ENCODE measurements around the gene BRK1. TPM values are rescaled to one million over a fixed set of nuclear protein-coding genes. Genes with fewer than 3 reads are reported as not detected.
A peak's percentile ranks its signal among the peaks of the same experiment; 100 is the strongest.
"Not testable (repeated sequence)": the region's sequence is repeated elsewhere in the genome, so short reads cannot be mapped to it uniquely, and the experiment has no call there.

BRK1 gene
- total RNA-seq, result 82.6 TPM
- long read RNA-seq, transcript BRK1-201 (3 exons, 1,233 nt), result major isoform, 90 of 97 reads
- long read RNA-seq, partial matches to known transcripts, result 1 of 97 reads
- long read RNA-seq, other reads (novel, unspliced or antisense), result 6 of 97 reads

DNA sequence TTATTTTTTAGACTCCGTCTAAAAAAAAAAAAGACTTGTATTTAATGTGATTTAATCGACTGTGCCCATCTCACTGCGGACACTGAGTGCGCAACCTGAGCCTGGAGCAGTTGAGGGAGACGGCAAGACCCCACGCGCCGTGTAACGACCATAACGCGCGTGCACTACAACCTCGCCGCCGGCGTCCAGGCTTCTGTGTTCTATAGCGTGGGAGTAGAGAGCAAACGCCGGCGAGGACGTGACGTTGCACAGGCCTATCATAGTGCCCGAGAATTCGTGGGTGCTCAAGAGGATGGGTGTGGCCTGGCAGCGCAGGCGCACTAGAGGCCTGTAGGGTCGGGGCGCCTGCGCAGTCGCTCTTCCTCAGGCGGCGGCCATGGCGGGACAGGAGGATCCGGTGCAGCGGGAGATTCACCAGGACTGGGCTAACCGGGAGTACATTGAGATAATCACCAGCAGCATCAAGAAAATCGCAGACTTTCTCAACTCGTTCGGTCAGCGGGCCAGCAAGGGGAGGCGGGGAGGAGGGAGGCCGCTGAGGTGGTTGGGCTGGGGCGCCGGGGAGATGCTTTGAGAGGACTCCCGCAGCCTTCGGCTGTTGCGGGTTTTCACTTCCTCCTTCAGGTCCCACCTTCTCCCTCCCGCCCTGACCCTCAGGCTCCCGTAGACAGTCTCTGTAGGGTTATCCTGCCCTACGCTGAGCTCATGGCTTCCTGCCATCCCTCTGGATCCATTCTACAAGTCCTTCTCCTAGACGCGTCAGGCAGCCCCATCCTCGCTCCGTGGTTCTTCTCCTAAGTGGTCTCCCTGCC is at the start of gene BRK1:
BRK1 (plus strand) TSS at position 350 of the 812 bp plus-strand sequence; CDS start at position 377, 27 bp downstream.
- peak; percentile 97 for DNase-seq (ENCODE audit: low spot score)
- intact Hi-C loops (cut with DNase I), result loop anchor here (2.0 to 5.0 kb wide), 3 partner anchors 27 to 108 kb away; partner anchors contain the start of gene FANCD2

DNA sequence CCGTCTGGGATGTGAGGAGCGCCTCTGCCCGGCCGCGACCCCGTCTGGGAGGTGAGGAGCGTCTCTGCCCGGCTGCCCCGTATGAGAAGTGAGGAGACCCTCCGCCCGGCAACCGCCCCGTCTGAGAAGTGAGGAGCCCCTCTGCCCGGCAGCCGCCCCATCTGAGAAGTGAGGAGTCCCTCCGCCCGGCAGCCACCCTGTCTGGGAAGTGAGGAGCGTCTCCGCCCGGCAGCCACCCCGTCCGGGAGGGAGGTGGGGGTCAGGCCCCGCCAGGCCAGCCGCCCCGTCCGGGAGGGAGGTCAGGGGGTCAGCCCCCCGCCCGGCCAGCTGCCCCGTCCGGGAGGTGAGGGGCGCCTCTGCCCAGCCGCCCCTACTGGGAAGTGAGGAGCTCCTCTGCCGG is 45.4 kb upstream of the BRK1 start:
- intact Hi-C loops (cut with DNase I); DNase-seq (ENCODE audit: low spot score): not testable (repeated sequence)

DNA sequence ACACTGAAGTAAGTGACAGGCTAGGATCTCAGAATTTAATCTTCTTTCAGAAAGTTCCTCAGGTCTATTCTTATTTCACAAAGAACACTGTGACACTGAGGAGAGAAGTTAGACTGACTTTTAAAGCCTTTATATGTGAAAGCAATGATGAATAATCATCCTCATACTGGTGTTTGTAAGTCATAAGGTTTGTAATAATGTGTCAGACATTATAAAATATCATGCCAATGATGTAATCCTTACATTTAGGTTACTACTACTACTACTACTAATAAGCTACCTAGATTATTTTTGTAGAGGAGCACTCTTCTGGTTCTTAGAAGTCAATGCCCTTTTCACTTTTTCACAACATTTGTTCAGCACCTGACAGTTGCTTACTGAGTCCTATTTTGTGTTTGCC is 40.8 kb upstream of the BRK1 start:
- intact Hi-C loops (cut with DNase I), result no loop called here
- DNase-seq (ENCODE audit: low spot score), result no peak

DNA sequence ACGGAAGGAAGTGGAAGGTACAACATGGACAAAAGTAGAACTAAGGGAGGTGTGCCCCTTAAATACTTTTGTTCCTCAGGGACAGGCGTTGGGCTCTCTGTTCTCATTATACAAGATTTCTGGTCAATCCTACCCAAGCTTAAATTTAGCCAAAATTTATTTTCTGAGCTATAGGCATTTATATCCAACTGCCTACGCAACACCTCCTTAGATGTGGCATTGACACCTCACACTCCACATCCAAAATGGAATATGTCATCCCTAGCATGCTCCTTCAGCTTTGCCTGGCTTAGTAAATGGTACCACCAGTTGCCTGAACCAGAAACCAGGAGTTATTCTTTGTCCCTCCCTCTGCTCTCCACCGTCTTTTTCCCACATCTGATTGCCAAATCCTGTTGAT is 33.6 kb upstream of the BRK1 start:
- no peak for DNase-seq (ENCODE audit: low spot score)
- intact Hi-C loops (cut with DNase I), result no loop called here

DNA sequence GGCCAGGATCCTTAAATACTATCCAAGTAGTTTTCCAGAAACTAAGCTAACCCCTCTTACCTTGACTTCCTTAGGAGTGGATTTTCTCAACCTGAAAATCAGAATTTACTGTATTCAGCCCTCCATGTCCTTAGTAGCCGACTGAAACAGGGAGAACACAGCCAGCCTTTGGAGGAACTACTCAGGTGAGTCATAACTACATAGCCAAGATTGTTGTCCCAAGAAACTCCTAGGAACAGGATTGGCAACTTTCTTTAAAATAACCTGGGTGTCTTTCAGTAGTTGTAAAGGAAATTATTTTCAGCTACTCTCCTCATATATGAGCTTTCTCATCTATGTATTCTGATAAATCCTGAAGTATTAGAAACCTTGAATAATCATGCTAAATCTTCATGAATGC is 29.7 kb upstream of the BRK1 start:
- DNase-seq (ENCODE audit: low spot score), result no peak
- intact Hi-C loops (cut with DNase I), result no loop called here

DNA sequence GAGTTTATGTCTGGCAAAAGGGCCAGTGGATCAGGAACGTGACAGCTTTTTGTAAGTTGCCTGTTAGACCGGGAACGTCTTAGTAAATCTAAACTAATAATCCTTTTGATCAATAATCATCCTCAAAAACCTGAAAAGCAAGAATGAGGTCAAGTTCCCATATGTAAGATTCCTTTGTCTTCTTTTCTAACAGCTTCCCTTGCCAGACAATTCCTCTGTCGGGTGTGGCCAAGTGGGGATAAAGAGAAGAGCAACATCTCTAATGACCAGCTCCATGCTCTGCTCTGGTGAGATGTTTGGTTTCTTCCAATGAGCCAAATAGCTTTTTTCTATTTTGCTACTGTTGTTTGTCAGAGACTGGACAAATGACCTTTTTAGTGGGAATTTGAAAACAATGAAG is 27.2 kb upstream of the BRK1 start:
- intact Hi-C loops (cut with DNase I), result no loop called here
- no peak for DNase-seq (ENCODE audit: low spot score)

DNA sequence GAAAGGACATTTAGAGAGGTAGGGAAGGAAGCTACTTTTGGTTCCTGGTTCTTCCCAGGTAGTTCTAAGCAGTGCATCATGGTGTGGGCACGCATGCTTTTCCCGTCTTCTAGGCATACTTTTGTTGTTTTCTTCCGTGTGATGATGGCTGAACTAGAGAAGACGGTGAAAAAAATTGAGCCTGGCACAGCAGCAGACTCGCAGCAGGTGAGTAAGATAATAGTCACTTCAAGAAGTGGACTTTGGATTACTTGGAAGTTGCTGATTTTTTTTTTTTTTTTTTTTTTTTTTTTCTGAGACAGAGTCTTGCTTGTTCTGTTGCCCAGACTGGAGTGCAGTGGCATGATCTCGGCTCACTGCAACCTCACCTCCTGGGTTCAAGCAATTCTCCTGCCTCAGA is 25.3 kb upstream of the BRK1 start:
- no peak for DNase-seq (ENCODE audit: low spot score)
- intact Hi-C loops (cut with DNase I), result no loop called here

DNA sequence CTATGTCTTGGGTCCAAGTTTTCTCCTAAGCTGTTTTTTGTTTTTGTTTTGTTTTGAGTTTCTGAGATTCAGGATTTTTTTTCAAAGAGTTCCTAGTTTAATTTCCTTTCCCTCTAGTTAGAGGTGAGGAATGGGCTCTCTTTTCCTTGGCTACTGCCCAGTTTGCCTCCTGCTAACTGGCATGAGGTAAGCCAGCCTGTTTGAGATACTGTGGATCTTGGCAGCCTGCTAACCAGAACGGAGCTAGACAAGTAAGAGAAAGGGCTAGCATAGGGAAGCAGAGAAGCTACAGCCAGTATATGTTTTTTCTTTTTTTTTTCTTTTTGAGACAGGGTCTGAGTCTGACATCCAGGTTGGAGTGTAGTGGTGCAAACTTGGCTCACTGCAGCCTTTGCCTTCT is 24.7 kb upstream of the BRK1 start:
- intact Hi-C loops (cut with DNase I); DNase-seq (ENCODE audit: low spot score): not testable (repeated sequence)

DNA sequence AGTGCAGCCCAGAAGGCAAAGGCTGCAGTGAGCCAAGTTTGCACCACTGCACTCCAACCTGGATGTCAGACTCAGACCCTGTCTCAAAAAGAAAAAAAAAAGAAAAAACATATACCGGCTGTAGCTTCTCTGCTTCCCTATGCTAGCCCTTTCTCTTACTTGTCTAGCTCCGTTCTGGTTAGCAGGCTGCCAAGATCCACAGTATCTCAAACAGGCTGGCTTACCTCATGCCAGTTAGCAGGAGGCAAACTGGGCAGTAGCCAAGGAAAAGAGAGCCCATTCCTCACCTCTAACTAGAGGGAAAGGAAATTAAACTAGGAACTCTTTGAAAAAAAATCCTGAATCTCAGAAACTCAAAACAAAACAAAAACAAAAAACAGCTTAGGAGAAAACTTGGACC is 24.1 kb upstream of the BRK1 start:
- intact Hi-C loops (cut with DNase I), result not testable (repeated sequence)

DNA sequence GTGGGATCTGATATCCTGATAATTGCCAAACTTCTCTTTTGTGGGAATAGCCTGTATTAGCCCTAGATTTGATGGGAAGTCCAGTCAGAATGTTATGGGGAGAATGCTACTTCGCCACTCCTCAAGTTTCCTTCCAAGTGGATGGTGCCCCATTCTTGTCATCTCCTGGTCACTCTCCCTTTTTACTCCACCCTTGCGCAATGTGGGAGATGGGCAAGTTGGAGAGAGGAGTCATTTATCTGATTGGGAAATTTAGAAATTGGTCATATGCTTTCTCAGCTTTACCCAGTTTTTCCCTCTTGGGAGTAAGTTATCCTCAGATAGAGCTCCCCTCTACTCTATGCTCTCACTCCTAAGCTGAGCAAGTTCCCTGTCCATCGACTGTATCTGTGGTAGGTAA is 21.8 kb upstream of the BRK1 start:
- intact Hi-C loops (cut with DNase I), result no loop called here

More for the DNA sequence above, 24.1 kb upstream of the BRK1 start:
- not testable (repeated sequence) for DNase-seq (ENCODE audit: low spot score)

DNA sequence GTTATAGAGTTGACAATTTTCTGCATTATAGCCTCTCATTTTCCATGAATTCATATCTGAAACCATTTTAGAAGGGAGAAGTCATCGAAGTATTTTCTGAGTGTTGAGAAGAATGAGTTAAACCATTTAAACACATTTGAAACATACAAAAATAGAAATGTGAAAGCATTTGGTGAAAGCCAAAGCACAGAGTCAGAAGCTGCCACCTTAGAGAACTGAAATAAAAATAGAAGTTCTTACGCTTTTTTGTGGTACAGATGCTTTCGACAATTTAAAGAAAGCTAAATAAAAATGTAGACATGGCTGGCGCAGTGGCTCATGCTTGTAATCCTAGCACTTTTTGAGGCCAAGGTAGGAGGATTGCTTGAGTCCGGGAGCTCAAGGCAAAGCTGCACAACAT is 16.4 kb upstream of the BRK1 start:
- intact Hi-C loops (cut with DNase I), result no loop called here

More for the DNA sequence above, 21.8 kb upstream of the BRK1 start:
- DNase-seq (ENCODE audit: low spot score), result no peak

DNA sequence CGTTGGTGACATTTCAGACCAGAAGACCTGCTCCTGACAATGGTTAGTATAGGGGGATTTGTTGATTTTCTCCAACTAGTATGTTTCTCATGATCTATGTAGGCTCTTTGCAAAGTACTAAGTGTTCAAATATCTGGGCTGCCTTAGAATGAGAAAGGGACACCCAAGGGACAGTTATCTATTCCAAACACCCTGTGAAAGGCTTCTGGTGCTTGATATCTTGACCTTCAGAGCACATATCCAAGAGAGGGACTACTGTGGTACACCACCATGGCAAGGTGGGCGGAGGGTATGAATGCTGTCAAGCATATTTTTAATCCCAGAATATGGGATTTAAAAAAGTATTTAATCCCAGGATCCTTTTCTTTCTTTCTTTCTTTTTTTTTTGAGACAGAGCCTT is 8.6 kb upstream of the BRK1 start:
- no peak for DNase-seq (ENCODE audit: low spot score)
- intact Hi-C loops (cut with DNase I), result no loop called here

More for the DNA sequence above, 16.4 kb upstream of the BRK1 start:
- DNase-seq (ENCODE audit: low spot score), result no peak

DNA sequence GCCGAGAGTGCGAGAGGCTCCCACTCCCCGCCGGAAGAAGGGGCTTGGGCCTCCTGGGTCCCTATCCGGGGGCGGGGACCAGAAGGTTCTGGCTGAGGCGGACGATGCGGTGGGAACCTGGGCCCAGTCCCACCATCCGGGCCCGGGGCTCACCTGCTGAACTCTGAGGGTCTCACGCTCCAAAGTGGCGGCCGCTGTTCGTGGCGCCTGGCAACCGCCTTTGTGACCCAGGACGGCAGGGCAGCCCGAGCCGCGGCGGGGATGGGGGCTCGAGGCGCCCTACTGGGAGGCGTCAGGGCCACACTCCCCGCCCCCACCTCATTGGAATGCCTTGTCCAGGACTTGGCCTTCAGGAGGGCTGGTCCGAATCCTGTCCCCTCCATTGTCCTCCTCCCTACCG is 7.4 kb upstream of the BRK1 start, which contains the start of gene FANCD2OS:
FANCD2OS (minus strand) TSS at position 165 of the 400 bp plus-strand sequence. CDS start 3,481 bp downstream, outside the sequence.
- intact Hi-C loops (cut with DNase I), result no loop called here
- DNase-seq (ENCODE audit: low spot score), result no peak

DNA sequence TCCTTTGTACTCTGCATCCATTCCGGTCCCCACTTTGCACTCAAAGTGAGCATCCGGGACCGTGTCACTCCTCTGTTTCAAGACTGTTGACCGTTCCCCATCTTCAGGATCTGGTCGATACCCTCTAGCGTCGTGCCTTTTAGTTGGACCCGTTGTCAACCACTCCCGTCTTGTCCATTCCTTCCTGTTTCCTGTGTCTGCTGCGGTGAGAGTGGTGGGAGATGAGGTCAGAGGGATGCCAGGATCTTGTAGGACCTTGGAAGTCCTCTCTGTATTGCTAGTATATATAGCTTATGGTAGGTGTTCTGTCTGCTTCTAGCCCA is 624 bp downstream of the BRK1 start:
- intact Hi-C loops (cut with DNase I), result loop anchor here (2.0 to 5.0 kb wide), 3 partner anchors 27 to 109 kb away; partner anchors contain the start of gene FANCD2
- no peak for DNase-seq (ENCODE audit: low spot score)

DNA sequence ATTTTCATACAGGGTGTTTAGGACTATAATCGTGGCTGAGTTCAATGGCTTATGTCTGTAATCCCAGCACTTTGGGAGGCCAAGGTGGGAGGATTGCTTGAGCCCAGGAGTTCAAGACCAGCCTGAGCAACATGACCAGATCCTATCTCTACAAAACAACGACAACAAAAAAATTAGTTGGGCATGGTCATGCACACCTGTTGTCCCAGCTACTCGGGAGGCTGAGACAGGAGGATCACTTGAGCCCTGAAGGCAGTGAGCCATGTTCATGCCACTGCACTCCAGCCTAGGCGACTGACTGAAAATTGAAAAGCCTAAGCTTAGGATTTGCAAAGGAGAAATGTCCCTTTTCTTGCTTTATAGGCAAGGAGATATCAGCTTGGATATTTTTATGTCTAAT is 1.5 kb downstream of the BRK1 start:
- intact Hi-C loops (cut with DNase I), result loop anchor here (2.0 to 5.0 kb wide), 3 partner anchors 26 to 110 kb away; partner anchors contain the start of gene FANCD2
- no peak for DNase-seq (ENCODE audit: low spot score)

DNA sequence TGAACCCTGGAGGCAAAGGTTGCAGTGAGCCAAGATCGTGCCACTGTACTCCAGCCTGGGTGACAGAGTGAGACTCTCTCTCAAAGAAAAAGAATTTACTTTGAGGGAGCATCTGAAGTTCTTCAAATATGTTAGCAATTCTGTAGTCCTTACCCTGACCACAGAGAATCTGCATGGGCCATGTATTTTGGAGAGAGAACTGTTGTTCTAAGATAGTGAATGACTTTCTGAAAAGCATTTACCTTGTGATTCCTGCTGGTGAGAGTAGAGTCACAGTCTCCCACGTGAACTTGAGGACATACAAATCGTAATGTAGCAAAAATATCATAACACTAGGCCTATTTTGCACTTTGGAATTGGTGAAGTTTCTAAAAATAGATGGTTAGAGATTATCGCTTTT is 3.9 kb downstream of the BRK1 start:
- no peak for DNase-seq (ENCODE audit: low spot score)
- intact Hi-C loops (cut with DNase I), result loop anchor here (5.0 kb wide), 2 partner anchors 92 to 112 kb away; partner anchors contain the start of gene FANCD2

DNA sequence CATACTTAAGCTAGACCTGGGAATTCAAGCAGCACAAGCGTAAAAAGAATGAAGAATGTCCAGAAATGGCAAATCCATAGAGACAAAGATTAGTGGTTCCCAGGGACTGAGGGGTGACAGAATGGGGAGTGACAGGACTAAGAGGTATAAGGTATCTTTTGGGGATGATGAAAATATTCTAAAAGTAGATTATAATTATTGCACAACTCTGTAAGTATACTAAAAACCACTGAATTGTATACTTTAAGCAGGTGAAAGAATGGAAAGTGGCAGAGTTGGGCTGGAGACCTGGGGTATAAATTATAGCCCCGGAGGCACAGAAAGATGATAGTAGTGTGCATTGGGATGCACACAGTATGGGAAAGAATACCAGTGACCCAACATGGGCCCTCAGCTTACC is 5.6 kb downstream of the BRK1 start:
- intact Hi-C loops (cut with DNase I), result no loop called here
- no peak for DNase-seq (ENCODE audit: low spot score)

DNA sequence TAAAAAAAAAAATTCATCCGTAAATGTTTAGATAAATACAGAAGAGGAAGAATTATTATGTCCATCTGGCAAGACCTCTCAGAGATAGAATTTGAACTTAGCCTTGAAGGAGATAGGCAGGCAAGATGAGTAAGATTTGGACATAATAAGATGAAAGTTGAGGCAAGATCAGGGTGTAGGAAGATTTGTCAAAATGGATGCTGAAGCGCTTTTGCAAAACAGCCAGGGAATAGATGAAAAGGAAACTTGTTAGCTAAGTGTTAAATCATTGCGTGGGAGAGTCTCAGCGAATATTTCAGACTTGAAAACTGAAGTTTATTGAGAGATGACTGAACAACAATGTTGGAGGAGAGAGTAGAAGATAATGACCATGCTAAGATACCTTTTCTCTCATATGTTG is 7.2 kb downstream of the BRK1 start:
- intact Hi-C loops (cut with DNase I), result no loop called here
- DNase-seq (ENCODE audit: low spot score), result no peak

DNA sequence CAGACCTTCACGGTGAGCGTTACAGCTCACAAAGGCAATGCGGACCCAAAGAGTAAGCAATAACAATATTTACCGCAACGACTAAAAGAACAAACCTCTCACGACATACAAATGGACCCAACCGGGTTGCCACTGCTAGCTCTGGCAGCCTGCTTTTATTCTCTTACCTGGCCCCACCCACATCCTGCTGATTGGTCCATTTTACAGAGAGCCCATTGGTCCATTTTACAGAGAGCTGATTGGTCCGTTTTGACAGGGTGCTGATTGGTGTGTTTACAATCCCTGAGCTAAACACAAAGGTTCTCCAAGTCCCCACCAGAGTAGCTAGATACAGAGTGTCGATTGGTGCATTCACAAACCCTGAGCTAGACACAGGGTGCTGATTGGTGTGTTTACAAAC is 20.4 kb downstream of the BRK1 start:
- intact Hi-C loops (cut with DNase I); DNase-seq (ENCODE audit: low spot score): not testable (repeated sequence)

DNA sequence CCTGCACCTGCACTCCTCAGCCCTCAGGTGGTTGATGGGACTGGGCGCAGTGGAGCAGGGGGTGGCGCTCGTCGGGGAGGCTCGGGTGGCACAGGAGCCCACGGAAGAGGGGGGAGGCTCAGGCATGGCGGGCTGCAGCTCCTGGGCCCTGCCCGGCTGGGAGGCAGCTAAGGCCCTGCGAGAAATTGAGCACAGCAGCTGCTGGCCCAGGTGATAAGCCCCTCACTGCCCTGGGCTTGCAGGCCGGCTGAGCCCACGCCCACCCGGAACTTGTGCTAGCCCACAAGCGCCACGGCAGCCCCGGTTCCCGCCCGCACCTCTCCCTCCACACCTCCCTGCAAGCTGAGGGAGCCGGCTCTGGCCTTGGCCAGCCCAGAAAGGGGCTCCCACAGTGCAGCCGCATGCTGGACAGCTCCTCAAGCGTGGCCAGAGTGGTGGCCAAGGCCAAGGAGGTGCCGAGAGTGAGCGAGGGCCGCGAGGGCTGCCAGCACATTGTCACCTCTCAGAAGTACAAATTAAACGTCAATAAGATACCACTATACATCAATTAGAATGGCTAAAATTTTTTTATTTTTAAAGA is 21.0 kb downstream of the BRK1 start:
- DNase-seq (ENCODE audit: low spot score), result no peak
- intact Hi-C loops (cut with DNase I), result no loop called here

DNA sequence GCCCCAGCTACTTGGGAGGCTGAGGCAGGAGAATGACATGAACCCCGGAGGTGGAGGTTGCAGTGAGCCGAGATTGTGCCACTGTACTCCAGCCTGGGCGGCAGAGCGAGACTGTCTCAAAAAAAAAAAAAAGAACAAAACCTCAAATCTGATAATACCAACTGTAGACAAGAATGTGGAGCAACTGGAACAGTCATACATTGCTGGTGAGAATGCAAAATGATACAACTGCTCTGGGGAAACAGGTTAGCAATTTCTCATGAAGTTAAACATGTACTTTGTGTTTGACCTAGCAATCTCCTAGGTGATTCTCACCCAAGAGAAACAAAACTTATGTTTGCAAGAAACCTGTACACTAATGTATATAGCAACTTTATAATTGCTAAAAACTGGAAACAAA is 21.7 kb downstream of the BRK1 start:
- no peak for DNase-seq (ENCODE audit: low spot score)
- intact Hi-C loops (cut with DNase I), result no loop called here

Measured in cardiac septum (tissue), 1 donor.